ENCODE results near the gene ARRB2.

- TF ChIP-seq GATA2 (IDR thresholded peaks at IDR 0.05; ENCODE audit: low read depth, low read length): no peak
- no peak for TF ChIP-seq GATA3 (IDR thresholded peaks at IDR 0.05; ENCODE audit: low read depth, low read length)
These were observed 33.5 kb downstream of the ARRB2 start for GRCh38 chr17:4743898-4744297.

Data from SH-SY5Y (cell line).